Body of pancreas (tissue), 4 donors: ENCODE data around the gene MDFIC. TPM values are rescaled to one million over a fixed set of nuclear protein-coding genes. Genes with fewer than 3 reads are reported as not detected.

Experiments
- ATAC-seq: fragments of 150-250 bp; one replicate; pipeline ENCODE4 v1.9.1; 2016
- DNase-seq, 4 donors: peaks; one replicate each; pipeline ENCODE4 v3.0.0-alpha.2; 2019
- H3K27ac ChIP-seq, 4 donors: fragments of 200-600 bp; sonication (generic); 1 replicate in 3 of 4; 2 replicates in 1 of 4; pipeline versions ENCODE4 v1.5.1 to v1.6.1; 2016 to 2019; ENCODE audit warnings: mild to moderate bottlenecking in 1 of 4, mixed read lengths in 1 of 4, moderate library complexity in 1 of 4
- H3K27me3 ChIP-seq, 2 donors: fragments of 200-600 bp; sonication (generic); one replicate each; pipeline ENCODE4 v1.6.0; 2016; ENCODE audit warnings: mild to moderate bottlenecking in 1 of 2
- H3K36me3 ChIP-seq, 2 donors: fragments of 200-600 bp; sonication (generic); replicated peaks in 1 of 2; 2 replicates each; pipeline ENCODE4 v1.5.1; 2016; ENCODE audit warnings: low read depth in 2 of 2; ENCODE audit not compliant: insufficient read depth in 1 of 2
- H3K4me1 ChIP-seq: fragments of 200-600 bp; sonication (generic); one replicate; pipeline ENCODE4 v1.6.0; 2016
- H3K4me3 ChIP-seq, 2 donors: fragments of 200-600 bp; sonication (generic); 1 replicate in 1 of 2; 2 replicates in 1 of 2; pipeline ENCODE4 v1.5.1; 2016 to 2019
- H3K9me3 ChIP-seq, 3 donors: fragments of 200-600 bp; sonication (generic); 1 replicate in 2 of 3; 2 replicates in 1 of 3; pipeline ENCODE4 v1.5.1; 2016
- POLR2A ChIP-seq, 3 donors: fragments of 450-650 bp; IDR thresholded peaks; one replicate each; pipeline ENCODE4 v1.6.1; 2016; ENCODE audit warnings: antibody characterized with exemption in 3 of 3, mild to moderate bottlenecking in 2 of 3
- WGBS, 2 donors: methylation state at CpG; one replicate each; pipeline ENCODE4 v1.1.5; 2017; 5-methylcytosine and 5-hydroxymethylcytosine counted together
- intact Hi-C: fragments of 100-400 bp; cut with DNase I; formaldehyde crosslinking; loops from one replicate; pipeline ENCODE4 v1.15.1; 2023
- total RNA-seq, 2 donors: library from RNA; depleted of rRNA; stranded (reverse); fragments of >200 nt; gene quantifications; one replicate each; pipeline ENCODE4 v1.1.0, GENCODE V29; 2016
- TF ChIP-seq, protein P1 (sequence below), 7 experiments: fragments of 450-650 bp in 4 of 7; fragments of 200-600 bp in 3 of 7; sonication (generic) in 3 of 7; IDR thresholded peaks; one replicate each; pipeline ENCODE4 v1.5.1; 2016 to 2019; ENCODE audit warnings: antibody characterized with exemption in 7 of 7

Gene MDFIC, protein sequence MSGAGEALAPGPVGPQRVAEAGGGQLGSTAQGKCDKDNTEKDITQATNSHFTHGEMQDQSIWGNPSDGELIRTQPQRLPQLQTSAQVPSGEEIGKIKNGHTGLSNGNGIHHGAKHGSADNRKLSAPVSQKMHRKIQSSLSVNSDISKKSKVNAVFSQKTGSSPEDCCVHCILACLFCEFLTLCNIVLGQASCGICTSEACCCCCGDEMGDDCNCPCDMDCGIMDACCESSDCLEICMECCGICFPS
- 10 to 100 TPM; 12.5 to 35.3 TPM for total RNA-seq

- 1 to 2% methylated on average over 43 to 51 of the region's 55 CpGs for WGBS, 2 donors
- TF ChIP-seq POLR2A (IDR thresholded peaks at IDR 0.05), result peak; percentile 28 to 69 (median 64)
- TF ChIP-seq, protein P1, sequence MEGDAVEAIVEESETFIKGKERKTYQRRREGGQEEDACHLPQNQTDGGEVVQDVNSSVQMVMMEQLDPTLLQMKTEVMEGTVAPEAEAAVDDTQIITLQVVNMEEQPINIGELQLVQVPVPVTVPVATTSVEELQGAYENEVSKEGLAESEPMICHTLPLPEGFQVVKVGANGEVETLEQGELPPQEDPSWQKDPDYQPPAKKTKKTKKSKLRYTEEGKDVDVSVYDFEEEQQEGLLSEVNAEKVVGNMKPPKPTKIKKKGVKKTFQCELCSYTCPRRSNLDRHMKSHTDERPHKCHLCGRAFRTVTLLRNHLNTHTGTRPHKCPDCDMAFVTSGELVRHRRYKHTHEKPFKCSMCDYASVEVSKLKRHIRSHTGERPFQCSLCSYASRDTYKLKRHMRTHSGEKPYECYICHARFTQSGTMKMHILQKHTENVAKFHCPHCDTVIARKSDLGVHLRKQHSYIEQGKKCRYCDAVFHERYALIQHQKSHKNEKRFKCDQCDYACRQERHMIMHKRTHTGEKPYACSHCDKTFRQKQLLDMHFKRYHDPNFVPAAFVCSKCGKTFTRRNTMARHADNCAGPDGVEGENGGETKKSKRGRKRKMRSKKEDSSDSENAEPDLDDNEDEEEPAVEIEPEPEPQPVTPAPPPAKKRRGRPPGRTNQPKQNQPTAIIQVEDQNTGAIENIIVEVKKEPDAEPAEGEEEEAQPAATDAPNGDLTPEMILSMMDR (IDR thresholded peaks at IDR 0.05), result no peak
- Histone ChIP-seq H3K4me3 (peak within 1 kb of the TSS; percentile 37 to 81), H3K36me3 (no peaks in the 10 kb centered on the region), H3K4me1 (no peaks in the 10 kb centered on the region), H3K27me3 (no peaks in the 10 kb centered on the region), H3K27ac (peak within 1 kb of the TSS; percentile 78 to 83 (median 80)), H3K9me3 (no peaks in the 10 kb centered on the region)
- intact Hi-C loops, result no loop called here
- ATAC-seq (peak; percentile 79), DNase-seq (peak; percentile 34 to 55 (median 42))
Observed at GRCh38 chr7:114922026-114922651, at the start of gene MDFIC. Gene MDFIC, plus strand, starts transcription at chr7:114922094. Its CDS starts 940 bp downstream, at chr7:114923034.

DNA sequence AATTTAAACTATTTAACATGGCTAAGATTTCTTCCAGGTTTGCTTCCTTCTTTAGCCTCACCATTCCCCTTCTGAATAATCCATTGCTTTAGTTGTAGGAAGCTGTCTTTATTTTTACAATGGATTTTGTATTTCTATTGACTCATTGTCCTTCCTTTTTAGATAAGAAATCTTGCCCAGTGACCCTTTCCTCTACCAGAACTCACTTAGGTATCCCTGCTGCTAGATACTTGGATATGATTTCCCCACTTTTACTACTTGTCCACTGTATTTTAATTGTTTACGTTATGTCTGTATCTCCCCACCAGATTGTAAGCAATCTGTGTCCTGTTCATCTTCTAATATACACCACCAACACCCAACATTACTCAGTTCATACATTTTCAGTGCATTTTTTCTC is 47.7 kb upstream of the MDFIC start:
- ATAC-seq (no peak), DNase-seq (no peak)
- no peak overlapping the region for H3K4me3 ChIP-seq
- WGBS, 2 donors, result 84 to 85% methylated on average over 1 of the region's 1 CpG
- no peaks in the 10 kb centered on the region for H3K4me1 ChIP-seq
- no peaks in the 10 kb centered on the region for H3K9me3 ChIP-seq
- TF ChIP-seq, protein P1 (IDR thresholded peaks at IDR 0.05), result no peak
- TF ChIP-seq POLR2A (IDR thresholded peaks at IDR 0.05), result no peak
- no peaks in the 10 kb centered on the region for H3K27me3 ChIP-seq
- H3K27ac ChIP-seq, result no peak overlapping the region
- no peaks in the 10 kb centered on the region for H3K36me3 ChIP-seq
- intact Hi-C loops, result no loop called here

DNA sequence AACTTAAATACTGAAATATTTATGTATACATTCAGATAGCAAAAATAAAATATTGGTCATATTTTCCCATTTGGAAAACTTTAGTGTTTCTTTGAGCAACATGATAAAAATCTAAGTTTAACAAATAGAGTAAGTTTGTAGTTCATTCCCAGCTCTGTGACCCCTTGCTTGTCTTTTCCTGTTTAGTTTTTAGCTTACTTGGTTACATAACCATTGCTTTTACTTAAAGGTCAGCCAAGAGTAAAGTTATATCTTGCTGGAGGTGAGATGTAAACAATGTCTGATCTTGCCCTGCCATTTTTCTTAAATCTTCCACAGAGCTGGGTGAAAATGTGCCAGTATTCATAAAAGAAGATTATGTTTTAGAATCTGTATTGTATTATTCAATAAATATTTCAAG is 46.7 kb upstream of the MDFIC start:
- TF ChIP-seq, protein P1 (IDR thresholded peaks at IDR 0.05), result no peak
- no peak for TF ChIP-seq POLR2A (IDR thresholded peaks at IDR 0.05)
- H3K4me3 ChIP-seq, result no peak overlapping the region
- no peak for ATAC-seq
- no peaks in the 10 kb centered on the region for H3K27me3 ChIP-seq
- H3K4me1 ChIP-seq, result no peaks in the 10 kb centered on the region
- intact Hi-C loops, result no loop called here
- H3K36me3 ChIP-seq, result no peaks in the 10 kb centered on the region
- no peak overlapping the region for H3K27ac ChIP-seq
- H3K9me3 ChIP-seq, result peaks cover 0 to 4% (median 0%) of the 10 kb centered on the region in 3 donors
- no peak for DNase-seq

- Histone ChIP-seq H3K27ac (no peak overlapping the region), H3K9me3 (peaks cover 0 to 6% (median 0%) of the 10 kb centered on the region in 3 donors), H3K36me3 (no peaks in the 10 kb centered on the region), H3K4me1 (no peaks in the 10 kb centered on the region), H3K4me3 (no peak overlapping the region), H3K27me3 (no peaks in the 10 kb centered on the region)
- TF ChIP-seq, protein P1 (IDR thresholded peaks at IDR 0.05), result no peak
- no peak for TF ChIP-seq POLR2A (IDR thresholded peaks at IDR 0.05)
- intact Hi-C loops, result no loop called here
- no peak for DNase-seq
- WGBS, 2 donors, result 45 to 61% methylated on average over 1 of the region's 1 CpG
- ATAC-seq, result no peak
Observed at GRCh38 chr7:114879554-114879953, 42.3 kb upstream of the MDFIC start.

- Histone ChIP-seq H3K9me3 (no peaks in the 10 kb centered on the region), H3K27me3 (no peaks in the 10 kb centered on the region), H3K4me1 (no peaks in the 10 kb centered on the region), H3K36me3 (no peaks in the 10 kb centered on the region), H3K4me3 (no peak overlapping the region), H3K27ac (no peak overlapping the region)
- no peak for TF ChIP-seq POLR2A (IDR thresholded peaks at IDR 0.05)
- TF ChIP-seq, protein P1 (IDR thresholded peaks at IDR 0.05), result no peak
- ATAC-seq, result no peak
- intact Hi-C loops, result no loop called here
- DNase-seq, result no peak
Observed at GRCh38 chr7:114885836-114886235, 36.1 kb upstream of the MDFIC start.
